Chondrocyte (in vitro differentiated cells): ENCODE measurements around the gene XRCC5. TPM values are rescaled to one million over a fixed set of nuclear protein-coding genes. Genes with fewer than 3 reads are reported as not detected.

Source experiments
- DNase-seq: peaks from one replicate; pipeline ENCODE4 v3.0.0; 2021; ENCODE audit warnings: mixed read lengths, low spot score
- H3K27ac Mint-ChIP-seq: one replicate; pipeline ENCODE4 v1.8.0; 2021; ENCODE audit warnings: mild to moderate bottlenecking, moderate library complexity, mixed read lengths; ENCODE audit not compliant: unreplicated experiment
- H3K27me3 Mint-ChIP-seq: 2 replicates; pipeline ENCODE4 v1.8.0; 2021; ENCODE audit warnings: low read depth, mixed read lengths
- H3K36me3 Mint-ChIP-seq: 2 replicates; pipeline ENCODE4 v1.8.0; 2021; ENCODE audit warnings: low read depth, mixed read lengths
- H3K4me1 Mint-ChIP-seq: 2 replicates; pipeline ENCODE4 v1.8.0; 2021; ENCODE audit warnings: low read depth, mild to moderate bottlenecking, mixed read lengths
- H3K4me3 Mint-ChIP-seq: one replicate; pipeline ENCODE4 v1.8.0; 2021; ENCODE audit warnings: mild to moderate bottlenecking, moderate library complexity, mixed read lengths; ENCODE audit not compliant: unreplicated experiment
- H3K9me3 Mint-ChIP-seq: 2 replicates; pipeline ENCODE4 v1.8.0; 2021; ENCODE audit warnings: low read depth, mixed read lengths
- total RNA-seq: library from RNA; stranded (reverse); gene quantifications from 3 replicates; pipeline ENCODE4 v1.2.1, GENCODE V29; 2021
- TF ChIP-seq, protein P1 (sequence below): fragments of 200-600 bp; sonication (generic); IDR thresholded peaks from 2 replicates; pipeline ENCODE4 v1.5.0; 2021; ENCODE audit warnings: antibody characterized with exemption, mild to moderate bottlenecking, moderate library complexity

Gene XRCC5
- total RNA-seq, 1 donor from 2014 or later: 154 TPM

DNA sequence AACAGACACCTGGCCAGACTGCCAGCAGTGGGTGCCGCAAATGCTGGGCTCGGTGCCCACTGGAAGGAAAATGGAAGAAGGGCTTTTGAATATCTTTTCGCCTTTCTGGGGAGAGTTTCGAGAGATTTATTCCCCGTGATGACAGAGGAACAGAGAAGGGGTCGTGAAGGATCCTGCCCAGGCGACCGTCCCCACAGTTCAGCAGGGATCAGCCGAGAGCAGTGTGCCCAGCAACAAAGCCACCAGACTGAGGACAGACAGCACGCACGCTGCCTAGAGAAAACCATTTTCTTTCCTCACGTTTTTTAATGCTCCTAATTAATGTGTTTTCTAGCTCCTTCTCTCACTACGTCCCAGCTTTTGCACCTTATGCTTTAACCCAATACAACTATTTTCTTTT lies 47.7 kb downstream of the XRCC5 start:
- Mint-ChIP-seq H3K4me1 (peaks cover 11% of the 10 kb centered on the region), H3K9me3 (no peaks in the 10 kb centered on the region), H3K4me3 (no peak overlapping the region), H3K27me3 (no peaks in the 10 kb centered on the region), H3K36me3 (peaks cover 29% of the 10 kb centered on the region), H3K27ac (no peak overlapping the region)
- DNase-seq: no peak
- TF ChIP-seq, protein P1, sequence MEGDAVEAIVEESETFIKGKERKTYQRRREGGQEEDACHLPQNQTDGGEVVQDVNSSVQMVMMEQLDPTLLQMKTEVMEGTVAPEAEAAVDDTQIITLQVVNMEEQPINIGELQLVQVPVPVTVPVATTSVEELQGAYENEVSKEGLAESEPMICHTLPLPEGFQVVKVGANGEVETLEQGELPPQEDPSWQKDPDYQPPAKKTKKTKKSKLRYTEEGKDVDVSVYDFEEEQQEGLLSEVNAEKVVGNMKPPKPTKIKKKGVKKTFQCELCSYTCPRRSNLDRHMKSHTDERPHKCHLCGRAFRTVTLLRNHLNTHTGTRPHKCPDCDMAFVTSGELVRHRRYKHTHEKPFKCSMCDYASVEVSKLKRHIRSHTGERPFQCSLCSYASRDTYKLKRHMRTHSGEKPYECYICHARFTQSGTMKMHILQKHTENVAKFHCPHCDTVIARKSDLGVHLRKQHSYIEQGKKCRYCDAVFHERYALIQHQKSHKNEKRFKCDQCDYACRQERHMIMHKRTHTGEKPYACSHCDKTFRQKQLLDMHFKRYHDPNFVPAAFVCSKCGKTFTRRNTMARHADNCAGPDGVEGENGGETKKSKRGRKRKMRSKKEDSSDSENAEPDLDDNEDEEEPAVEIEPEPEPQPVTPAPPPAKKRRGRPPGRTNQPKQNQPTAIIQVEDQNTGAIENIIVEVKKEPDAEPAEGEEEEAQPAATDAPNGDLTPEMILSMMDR: no peak

DNA sequence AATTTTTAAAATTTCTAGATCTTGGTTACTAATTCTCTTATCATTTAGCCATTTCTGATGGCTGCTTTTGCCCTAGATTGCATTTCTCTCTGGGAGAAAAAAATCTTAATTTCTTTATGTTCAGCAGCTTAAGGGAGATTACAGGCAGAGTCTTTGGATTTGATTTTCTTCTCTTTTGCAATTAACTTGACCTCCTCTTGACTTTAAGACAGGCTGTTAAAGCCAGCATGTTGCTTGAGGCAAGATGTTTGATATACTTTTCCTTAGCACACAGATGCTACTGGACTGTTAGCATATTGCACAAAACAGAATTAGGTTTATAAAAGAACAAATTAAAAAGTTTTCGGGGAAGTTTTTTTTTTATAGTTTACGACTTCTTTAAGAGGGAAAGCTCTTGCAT lies 50.0 kb downstream of the XRCC5 start:
- Mint-ChIP-seq H3K9me3 (no peaks in the 10 kb centered on the region), H3K27me3 (no peaks in the 10 kb centered on the region), H3K4me3 (no peak overlapping the region), H3K36me3 (peaks cover 36% of the 10 kb centered on the region), H3K4me1 (peaks cover 11% of the 10 kb centered on the region), H3K27ac (no peak overlapping the region)
- TF ChIP-seq, protein P1: no peak
- no peak for DNase-seq

DNA sequence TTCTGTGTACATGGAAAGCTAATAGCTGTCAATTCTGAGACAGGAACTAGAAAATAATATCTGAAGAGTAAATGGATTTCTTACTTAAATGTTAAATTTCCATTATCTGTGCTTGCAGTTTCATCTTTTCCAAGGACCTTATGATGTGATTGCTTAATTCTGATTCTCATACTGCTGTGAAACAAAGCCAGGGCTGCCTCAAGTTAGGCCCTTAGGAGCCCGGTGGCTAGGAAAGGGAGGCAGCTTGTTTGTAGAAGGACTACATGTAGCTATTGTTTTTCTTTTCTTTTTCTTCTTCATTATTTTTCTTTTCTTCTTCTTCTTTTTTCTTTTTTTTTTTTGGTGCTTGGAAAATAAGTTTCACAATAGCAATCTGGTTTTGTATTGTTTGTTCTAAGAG lies 50.5 kb downstream of the XRCC5 start:
- peaks cover 36% of the 10 kb centered on the region for H3K36me3 Mint-ChIP-seq
- H3K9me3 Mint-ChIP-seq: no peaks in the 10 kb centered on the region
- H3K27ac Mint-ChIP-seq: no peak overlapping the region

DNA sequence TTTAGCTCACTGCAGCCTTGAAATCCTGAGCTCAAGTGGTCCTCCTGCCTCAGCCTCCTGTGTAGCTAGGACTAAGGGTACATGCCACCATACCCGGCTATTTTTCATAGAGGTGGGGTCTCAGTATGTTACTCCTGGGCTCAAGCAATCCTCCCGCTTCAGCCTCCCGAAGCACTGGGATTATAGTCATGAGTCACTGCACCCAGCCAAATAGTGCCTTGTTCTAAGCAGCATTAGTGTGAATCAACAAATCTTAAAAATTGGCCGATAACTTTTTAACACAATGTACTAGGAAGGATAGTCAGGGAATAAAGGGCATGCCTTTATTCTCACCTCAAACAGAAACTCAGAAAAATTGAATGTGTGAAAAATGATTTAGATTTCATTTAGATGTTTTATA lies 51.6 kb downstream of the XRCC5 start:
- H3K4me1 Mint-ChIP-seq: peaks cover 11% of the 10 kb centered on the region
- no peaks in the 10 kb centered on the region for H3K9me3 Mint-ChIP-seq
- peaks cover 33% of the 10 kb centered on the region for H3K36me3 Mint-ChIP-seq
- no peak for DNase-seq
- no peak overlapping the region for H3K4me3 Mint-ChIP-seq
- TF ChIP-seq, protein P1: no peak
- H3K27ac Mint-ChIP-seq: no peak overlapping the region
- no peaks in the 10 kb centered on the region for H3K27me3 Mint-ChIP-seq

More for the DNA sequence above, 50.5 kb downstream of the XRCC5 start:
- DNase-seq: no peak
- TF ChIP-seq, protein P1: no peak
- Mint-ChIP-seq H3K4me3 (no peak overlapping the region), H3K27me3 (no peaks in the 10 kb centered on the region), H3K4me1 (peaks cover 11% of the 10 kb centered on the region)

DNA sequence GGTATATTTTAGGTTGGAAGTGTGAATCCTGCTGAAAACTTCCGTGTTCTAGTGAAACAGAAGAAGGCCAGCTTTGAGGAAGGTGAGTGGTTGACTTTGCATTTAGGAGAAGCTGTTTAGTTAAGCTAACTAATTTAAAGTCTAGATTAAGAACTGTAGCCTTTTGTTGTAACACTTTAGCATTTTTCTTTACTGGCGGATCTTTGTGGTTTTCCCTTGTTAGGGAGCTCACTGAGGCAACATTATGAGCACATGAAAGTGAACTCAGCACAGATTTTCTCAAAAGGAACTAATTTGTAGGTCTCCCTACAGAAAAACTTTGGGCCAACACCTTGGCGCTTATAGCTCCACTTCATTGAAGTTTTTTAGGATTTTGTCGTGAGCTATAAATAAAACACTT lies 52.8 kb downstream of the XRCC5 start:
- Mint-ChIP-seq H3K27me3 (no peaks in the 10 kb centered on the region), H3K36me3 (peaks cover 28% of the 10 kb centered on the region), H3K4me1 (peaks cover 11% of the 10 kb centered on the region), H3K27ac (no peak overlapping the region), H3K9me3 (no peaks in the 10 kb centered on the region), H3K4me3 (no peak overlapping the region)
- TF ChIP-seq, protein P1: no peak
- DNase-seq: no peak
